ENCODE results near the gene MED26.
"Not testable (repeated sequence)": the region's sequence is repeated elsewhere in the genome, so short reads cannot be mapped to it uniquely, and the experiment has no call there.

The MED26 gene

GRCh38 chr19:16660763-16661479 lies 32.9 kb upstream of the MED26 start, which contains the start of gene TMEM38A:
Gene TMEM38A (plus strand): TSS chr19:16661139. CDS start chr19:16661218, 79 bp downstream.
- no peaks in the 10 kb centered on the region for H3K27me3 ChIP-seq (ENCODE audit: control insufficient read depth, insufficient read depth, low read length)
- peak within 1 kb of the TSS; percentile 78 for H3K9ac ChIP-seq (ENCODE audit: low read depth, low read length)
- H3K9me3 ChIP-seq (ENCODE audit: control insufficient read depth, insufficient read depth, low read length), result no peaks in the 10 kb centered on the region
- H3K36me3 ChIP-seq (ENCODE audit: control insufficient read depth, insufficient read depth, low read length), result peaks cover 24% of the 10 kb centered on the region
- H3K4me3 ChIP-seq (ENCODE audit: low read depth, low read length), result peak within 1 kb of the TSS; percentile 74
- no peaks in the 10 kb centered on the region for H3K4me1 ChIP-seq (ENCODE audit: control insufficient read depth, insufficient read depth, low read length)

- Histone ChIP-seq H3K27me3 (ENCODE audit: control insufficient read depth, insufficient read depth, low read length) (no peaks in the 10 kb centered on the region), H3K36me3 (ENCODE audit: control insufficient read depth, insufficient read depth, low read length) (peaks cover 30% of the 10 kb centered on the region), H3K9ac (ENCODE audit: low read depth, low read length) (peak within 1 kb of the TSS; percentile 79), H3K4me1 (ENCODE audit: control insufficient read depth, insufficient read depth, low read length) (no peaks in the 10 kb centered on the region), H3K4me3 (ENCODE audit: low read depth, low read length) (peak within 1 kb of the TSS; percentile 73), H3K9me3 (ENCODE audit: control insufficient read depth, insufficient read depth, low read length) (no peaks in the 10 kb centered on the region)
These were observed 32.1 kb upstream of the MED26 start, which contains the start of gene SMIM7 for GRCh38 chr19:16659832-16660708. Gene SMIM7 (minus strand): TSS chr19:16660144. CDS start chr19:16660110, 34 bp downstream.

DNA sequence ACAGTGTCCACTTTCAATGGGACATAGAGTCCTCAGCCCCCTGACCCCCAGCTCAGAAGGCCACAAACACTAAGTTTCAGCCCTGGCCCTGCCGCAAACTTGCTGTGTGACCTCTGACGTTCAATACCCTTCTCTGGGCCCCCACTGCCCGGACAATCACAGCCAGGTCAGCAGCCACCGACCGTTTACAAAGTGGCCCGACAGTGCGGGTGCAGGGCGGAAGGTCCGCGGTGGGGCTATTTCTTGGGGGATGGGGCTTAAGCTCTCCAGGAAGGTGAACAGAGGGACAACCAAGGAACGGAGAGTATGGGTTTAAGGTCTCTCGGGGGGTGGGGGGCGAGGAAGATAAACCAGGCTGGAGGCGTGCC lies 31.4 kb upstream of the MED26 start:
- Histone ChIP-seq H3K9ac (ENCODE audit: low read depth, low read length) (peak overlapping the region; percentile 79), H3K36me3 (ENCODE audit: control insufficient read depth, insufficient read depth, low read length) (peaks cover 36% of the 10 kb centered on the region), H3K27me3 (ENCODE audit: control insufficient read depth, insufficient read depth, low read length) (no peaks in the 10 kb centered on the region), H3K4me1 (ENCODE audit: control insufficient read depth, insufficient read depth, low read length) (no peaks in the 10 kb centered on the region), H3K4me3 (ENCODE audit: low read depth, low read length) (peak overlapping the region; percentile 73), H3K9me3 (ENCODE audit: control insufficient read depth, insufficient read depth, low read length) (no peaks in the 10 kb centered on the region)

GRCh38 chr19:16657384-16657783 lies 29.4 kb upstream of the MED26 start:
- H3K36me3 ChIP-seq (ENCODE audit: control insufficient read depth, insufficient read depth, low read length), result peaks cover 43% of the 10 kb centered on the region
- no peaks in the 10 kb centered on the region for H3K9me3 ChIP-seq (ENCODE audit: control insufficient read depth, insufficient read depth, low read length)
- no peaks in the 10 kb centered on the region for H3K4me1 ChIP-seq (ENCODE audit: control insufficient read depth, insufficient read depth, low read length)
- H3K4me3 ChIP-seq (ENCODE audit: low read depth, low read length), result no peak overlapping the region
- H3K9ac ChIP-seq (ENCODE audit: low read depth, low read length), result no peak overlapping the region
- H3K27me3 ChIP-seq (ENCODE audit: control insufficient read depth, insufficient read depth, low read length), result no peaks in the 10 kb centered on the region

DNA sequence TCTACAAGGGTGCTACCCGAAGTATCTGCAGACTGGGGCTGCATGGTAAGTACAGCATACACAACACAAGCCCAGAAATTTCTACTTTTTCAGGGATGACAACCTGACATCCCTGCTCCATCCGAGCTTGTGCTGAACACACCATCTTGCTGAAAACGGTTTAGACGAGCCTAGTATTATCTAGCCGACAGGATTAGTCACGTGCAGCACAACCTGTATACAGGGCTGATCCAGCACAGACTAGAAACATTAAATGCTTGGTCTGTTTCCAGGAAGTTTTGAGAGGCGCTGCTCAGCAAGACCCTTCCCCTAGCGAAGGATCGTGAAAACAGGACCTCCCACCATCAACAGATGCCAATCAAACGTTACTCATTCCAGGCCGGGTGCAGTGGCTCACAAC lies 27.7 kb upstream of the MED26 start:
- H3K9ac ChIP-seq (ENCODE audit: low read depth, low read length), result no peak overlapping the region
- peaks cover 48% of the 10 kb centered on the region for H3K36me3 ChIP-seq (ENCODE audit: control insufficient read depth, insufficient read depth, low read length)
- no peaks in the 10 kb centered on the region for H3K9me3 ChIP-seq (ENCODE audit: control insufficient read depth, insufficient read depth, low read length)
- no peaks in the 10 kb centered on the region for H3K4me1 ChIP-seq (ENCODE audit: control insufficient read depth, insufficient read depth, low read length)
- H3K27me3 ChIP-seq (ENCODE audit: control insufficient read depth, insufficient read depth, low read length), result no peaks in the 10 kb centered on the region
- no peak overlapping the region for H3K4me3 ChIP-seq (ENCODE audit: low read depth, low read length)

GRCh38 chr19:16654627-16655026 lies 26.6 kb upstream of the MED26 start:
- Histone ChIP-seq H3K4me1 (ENCODE audit: control insufficient read depth, insufficient read depth, low read length) (no peaks in the 10 kb centered on the region), H3K9ac (ENCODE audit: low read depth, low read length) (no peak overlapping the region), H3K4me3 (ENCODE audit: low read depth, low read length) (no peak overlapping the region), H3K9me3 (ENCODE audit: control insufficient read depth, insufficient read depth, low read length) (no peaks in the 10 kb centered on the region), H3K27me3 (ENCODE audit: control insufficient read depth, insufficient read depth, low read length) (no peaks in the 10 kb centered on the region), H3K36me3 (ENCODE audit: control insufficient read depth, insufficient read depth, low read length) (peaks cover 50% of the 10 kb centered on the region)

GRCh38 chr19:16654140-16654539 lies 26.1 kb upstream of the MED26 start:
- no peak overlapping the region for H3K9ac ChIP-seq (ENCODE audit: low read depth, low read length)
- peaks cover 48% of the 10 kb centered on the region for H3K36me3 ChIP-seq (ENCODE audit: control insufficient read depth, insufficient read depth, low read length)
- no peak overlapping the region for H3K4me3 ChIP-seq (ENCODE audit: low read depth, low read length)
- no peaks in the 10 kb centered on the region for H3K27me3 ChIP-seq (ENCODE audit: control insufficient read depth, insufficient read depth, low read length)
- H3K4me1 ChIP-seq (ENCODE audit: control insufficient read depth, insufficient read depth, low read length), result no peaks in the 10 kb centered on the region
- H3K9me3 ChIP-seq (ENCODE audit: control insufficient read depth, insufficient read depth, low read length), result no peaks in the 10 kb centered on the region

DNA sequence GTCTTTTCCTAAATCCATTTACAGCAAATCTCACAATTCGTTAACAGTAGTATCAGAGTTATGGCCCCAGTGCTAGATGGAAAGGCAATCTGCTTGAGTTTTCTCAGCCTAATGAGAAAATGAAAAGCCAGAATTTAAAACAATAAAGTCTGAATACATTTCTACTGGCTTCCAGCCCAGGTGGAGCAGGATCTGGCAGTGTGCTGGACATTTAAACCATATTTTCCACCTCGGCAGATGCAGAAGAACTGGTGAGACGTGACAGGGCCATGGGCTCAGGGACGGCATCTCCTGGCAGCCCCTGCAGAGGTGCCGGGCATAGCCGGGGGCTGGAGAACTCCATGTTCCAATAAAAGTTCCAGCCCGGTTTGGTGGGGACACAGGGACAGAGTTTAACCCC lies 24.9 kb upstream of the MED26 start:
- Histone ChIP-seq H3K27me3 (ENCODE audit: control insufficient read depth, insufficient read depth, low read length) (no peaks in the 10 kb centered on the region), H3K4me1 (ENCODE audit: control insufficient read depth, insufficient read depth, low read length) (no peaks in the 10 kb centered on the region), H3K9me3 (ENCODE audit: control insufficient read depth, insufficient read depth, low read length) (no peaks in the 10 kb centered on the region), H3K36me3 (ENCODE audit: control insufficient read depth, insufficient read depth, low read length) (peaks cover 42% of the 10 kb centered on the region), H3K9ac (ENCODE audit: low read depth, low read length) (no peak overlapping the region), H3K4me3 (ENCODE audit: low read depth, low read length) (no peak overlapping the region)

DNA sequence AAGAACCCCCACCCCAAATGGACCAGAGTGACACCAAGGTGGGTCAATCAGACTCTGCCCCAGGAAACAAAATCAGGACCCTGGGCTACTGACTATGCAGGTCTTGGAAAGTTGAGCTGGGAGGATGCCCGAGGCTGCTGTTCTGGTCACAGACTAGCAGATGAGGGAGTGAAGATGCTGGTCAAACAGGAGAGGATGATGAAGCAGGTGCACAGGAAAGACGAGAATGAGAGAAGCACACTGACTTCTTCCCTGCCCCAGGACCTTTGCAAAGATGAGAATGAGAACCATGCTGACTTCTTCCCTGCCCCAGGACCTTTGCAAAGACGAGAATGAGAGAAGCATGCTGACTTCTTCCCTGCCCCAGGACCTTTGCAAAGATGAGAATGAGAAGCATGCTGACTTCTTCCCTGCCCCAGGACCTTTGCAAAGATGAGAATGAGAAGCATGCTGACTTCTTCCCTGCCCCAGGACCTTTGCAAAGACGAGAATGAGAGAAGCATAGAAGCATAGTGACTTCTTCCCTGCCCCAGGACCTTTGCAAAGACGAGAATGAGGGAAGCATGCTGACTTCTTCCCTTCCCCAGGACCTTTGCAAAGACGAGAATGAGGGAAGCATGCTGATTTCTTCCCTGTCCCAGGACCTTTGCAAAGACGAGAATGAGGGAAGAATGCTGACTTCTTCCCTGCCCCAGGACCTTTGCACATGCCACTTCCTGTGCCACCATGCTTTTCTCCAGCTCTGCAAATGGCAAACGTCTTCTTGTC lies 23.6 kb upstream of the MED26 start:
- H3K9ac ChIP-seq (ENCODE audit: low read depth, low read length); H3K4me1 ChIP-seq (ENCODE audit: control insufficient read depth, insufficient read depth, low read length); H3K4me3 ChIP-seq (ENCODE audit: low read depth, low read length); H3K27me3 ChIP-seq (ENCODE audit: control insufficient read depth, insufficient read depth, low read length); H3K9me3 ChIP-seq (ENCODE audit: control insufficient read depth, insufficient read depth, low read length): not testable (repeated sequence)
- peaks cover 33% of the 10 kb centered on the region for H3K36me3 ChIP-seq (ENCODE audit: control insufficient read depth, insufficient read depth, low read length)

DNA sequence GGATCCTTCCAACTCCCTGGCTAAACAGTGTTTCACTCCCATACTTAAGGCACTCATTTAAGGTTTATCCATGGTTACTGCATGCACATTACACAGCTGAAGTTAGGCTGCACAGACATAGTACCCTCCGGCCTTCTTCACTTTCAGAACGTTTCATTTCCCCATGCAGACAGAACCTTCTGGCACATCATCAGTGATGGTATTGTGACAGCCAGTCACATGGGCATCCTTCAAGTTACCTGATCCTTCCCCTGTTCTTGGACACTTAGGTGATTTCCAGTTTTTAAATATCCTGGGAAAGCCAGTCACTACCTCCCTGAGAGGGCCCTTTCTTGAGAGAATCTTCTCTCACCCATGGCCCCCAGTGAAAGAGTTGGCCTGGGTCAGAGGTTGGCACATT lies 22.8 kb upstream of the MED26 start:
- Histone ChIP-seq H3K36me3 (ENCODE audit: control insufficient read depth, insufficient read depth, low read length) (peaks cover 31% of the 10 kb centered on the region), H3K4me3 (ENCODE audit: low read depth, low read length) (no peak overlapping the region), H3K27me3 (ENCODE audit: control insufficient read depth, insufficient read depth, low read length) (no peaks in the 10 kb centered on the region), H3K9ac (ENCODE audit: low read depth, low read length) (no peak overlapping the region), H3K4me1 (ENCODE audit: control insufficient read depth, insufficient read depth, low read length) (no peaks in the 10 kb centered on the region), H3K9me3 (ENCODE audit: control insufficient read depth, insufficient read depth, low read length) (no peaks in the 10 kb centered on the region)

DNA sequence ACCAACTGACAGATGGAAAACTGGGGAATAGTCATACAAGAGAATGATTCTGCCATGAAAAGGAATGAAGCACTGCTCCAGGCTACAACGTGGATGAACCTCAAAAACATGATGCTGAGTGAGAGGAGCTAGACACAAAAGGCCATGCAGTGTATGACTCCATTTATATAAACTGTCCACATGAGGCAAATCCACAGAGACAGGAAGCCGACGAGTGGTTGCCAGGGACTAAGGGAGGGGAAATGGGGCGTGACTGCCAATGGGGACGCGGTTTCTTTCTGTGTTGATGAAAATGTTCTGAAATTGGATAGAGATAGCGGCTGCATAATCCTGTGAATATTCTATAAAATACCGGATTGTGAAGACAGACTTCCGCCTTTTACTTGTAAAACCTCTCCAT lies 21.7 kb upstream of the MED26 start:
- no peaks in the 10 kb centered on the region for H3K9me3 ChIP-seq (ENCODE audit: control insufficient read depth, insufficient read depth, low read length)
- H3K36me3 ChIP-seq (ENCODE audit: control insufficient read depth, insufficient read depth, low read length), result peaks cover 30% of the 10 kb centered on the region
- H3K4me3 ChIP-seq (ENCODE audit: low read depth, low read length), result no peak overlapping the region
- H3K27me3 ChIP-seq (ENCODE audit: control insufficient read depth, insufficient read depth, low read length), result no peaks in the 10 kb centered on the region
- H3K9ac ChIP-seq (ENCODE audit: low read depth, low read length), result no peak overlapping the region
- H3K4me1 ChIP-seq (ENCODE audit: control insufficient read depth, insufficient read depth, low read length), result no peaks in the 10 kb centered on the region
